ENCODE results near the gene MARF1. TPM values are rescaled to one million over a fixed set of nuclear protein-coding genes. Genes with fewer than 3 reads are reported as not detected.
A peak's percentile ranks its signal among the peaks of the same experiment; 100 is the strongest.

The MARF1 gene
- total and polyA plus RNA-seq, 9 of the 15 experiments (the other 6 are each of a cell fraction or from before 2014, with no cell fraction given) = 4.7 to 33.2 (median 11.7) TPM

GRCh38 chr16:15643946-15644250 is 944 bp upstream of the MARF1 start (continued):
- TF ChIP-seq ELK3 (CRISPR knock-in tag; IDR thresholded peaks at IDR 0.05) = no peak
- TF ChIP-seq EP300 (IDR thresholded peaks at IDR 0.05; ENCODE audit: low read length) = no peak
- no peak for TF ChIP-seq PPARD (CRISPR knock-in tag; IDR thresholded peaks at IDR 0.05)
- TF ChIP-seq BCOR (IDR thresholded peaks at IDR 0.05) = no peak
- TF ChIP-seq MYNN (IDR thresholded peaks at IDR 0.05) = no peak
- no peak for TF ChIP-seq MYNN (CRISPR knock-in tag; IDR thresholded peaks at IDR 0.05)
- TF ChIP-seq ID3 (CRISPR knock-in tag; IDR thresholded peaks at IDR 0.05) = no peak
- no peak for TF ChIP-seq ID3 (tag; IDR thresholded peaks at IDR 0.05)
- TF ChIP-seq ZNF395 (CRISPR knock-in tag; IDR thresholded peaks at IDR 0.05) = no peak; the same call in 1 of the 2 replicates
- no peak for TF ChIP-seq PCBP2 (IDR thresholded peaks at IDR 0.05; ENCODE audit: low read depth, low read length, poor library complexity, severe bottlenecking)
- TF ChIP-seq TAF15 (IDR thresholded peaks at IDR 0.05; ENCODE audit: low read depth, low read length) = no peak
- no peak for TF ChIP-seq HNRNPLL (IDR thresholded peaks at IDR 0.05; ENCODE audit: low read depth, low read length, poor library complexity, severe bottlenecking)
- no peak for TF ChIP-seq ZBTB12 (CRISPR knock-in tag; IDR thresholded peaks at IDR 0.05)
- no peak for TF ChIP-seq JUNB (CRISPR knock-in tag; conservative IDR thresholded peaks at IDR 0.05)
- TF ChIP-seq AFF1 (IDR thresholded peaks at IDR 0.05; ENCODE audit: low read depth in 1 of 2, partially characterized antibody in 2 of 2) = no peak
- TF ChIP-seq ZNF316 (IDR thresholded peaks at IDR 0.05) = peak; percentile 89
- no peak for TF ChIP-seq ETS2 (tag; IDR thresholded peaks at IDR 0.05; ENCODE audit: borderline replicate concordance, poor library complexity, severe bottlenecking)
- TF ChIP-seq DPF2 (IDR thresholded peaks at IDR 0.05) = no peak
- no peak for TF ChIP-seq CSDE1 (IDR thresholded peaks at IDR 0.05)
- TF ChIP-seq FOXK2 (conservative IDR thresholded peaks at IDR 0.05 in 1 of 2, IDR thresholded peaks at IDR 0.05 in 1 of 2; ENCODE audit: low read depth in 2 of 2) = no peak
- peak; percentile 5 for TF ChIP-seq SMAD1 (IDR thresholded peaks at IDR 0.05; ENCODE audit: low read depth, low read length, partially characterized antibody)
- TF ChIP-seq CEBPG (CRISPR knock-in tag; IDR thresholded peaks at IDR 0.05) = no peak
- peak in 1 of 2 experiments; percentile 8; a peak in 1 of 4 replicates for TF ChIP-seq CEBPG (tag; conservative IDR thresholded peaks at IDR 0.05 in 1 of 2, IDR thresholded peaks at IDR 0.05 in 1 of 2)
